NCI-H748 treated with DMSO at 0.1 percent for 48 hours (cell line): ENCODE results near the gene SLC4A9.
"Not testable (repeated sequence)": the region's sequence is repeated elsewhere in the genome, so short reads cannot be mapped to it uniquely, and the experiment has no call there.

Source experiments
- DNase-seq: peaks from one replicate; lab custom pipeline; 2025; lab: John Stamatoyannopoulos, UW

SLC4A9 gene

DNA sequence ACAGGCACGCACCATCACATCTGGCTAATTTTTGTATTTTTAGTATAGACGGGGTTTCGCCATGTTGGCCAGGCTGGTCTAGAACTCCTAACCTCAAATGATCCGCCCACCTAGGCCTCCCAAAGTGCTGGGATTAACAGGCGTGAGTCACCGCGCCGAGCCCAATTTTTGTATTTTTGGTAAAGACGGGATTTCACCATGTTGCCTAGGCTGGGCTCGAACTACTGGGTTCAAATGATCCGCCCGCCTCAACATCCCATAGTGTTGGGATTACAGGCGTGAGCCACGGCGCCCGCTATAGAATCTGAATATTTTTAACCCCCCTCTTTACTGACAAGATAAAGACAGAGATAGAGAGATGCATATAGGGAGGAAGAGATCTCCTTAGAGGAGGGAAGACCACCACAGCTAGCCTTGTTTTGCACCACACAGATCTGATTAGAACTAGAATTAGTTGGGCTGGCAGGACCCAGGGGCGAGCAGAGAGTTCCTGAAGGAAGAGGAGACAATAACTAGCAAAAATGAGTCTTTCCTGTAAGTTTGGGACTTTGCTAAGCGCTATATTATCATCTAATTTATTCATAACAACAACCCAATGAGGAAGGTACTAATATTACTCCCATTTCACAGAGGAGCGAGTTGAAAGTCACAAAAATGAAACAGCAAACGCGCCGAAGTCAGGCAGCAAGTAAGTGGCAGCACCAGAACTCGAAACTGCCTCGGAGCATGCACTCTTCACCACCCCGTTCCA lies 40.2 kb downstream of the SLC4A9 start:
- DNase-seq = no peak

DNA sequence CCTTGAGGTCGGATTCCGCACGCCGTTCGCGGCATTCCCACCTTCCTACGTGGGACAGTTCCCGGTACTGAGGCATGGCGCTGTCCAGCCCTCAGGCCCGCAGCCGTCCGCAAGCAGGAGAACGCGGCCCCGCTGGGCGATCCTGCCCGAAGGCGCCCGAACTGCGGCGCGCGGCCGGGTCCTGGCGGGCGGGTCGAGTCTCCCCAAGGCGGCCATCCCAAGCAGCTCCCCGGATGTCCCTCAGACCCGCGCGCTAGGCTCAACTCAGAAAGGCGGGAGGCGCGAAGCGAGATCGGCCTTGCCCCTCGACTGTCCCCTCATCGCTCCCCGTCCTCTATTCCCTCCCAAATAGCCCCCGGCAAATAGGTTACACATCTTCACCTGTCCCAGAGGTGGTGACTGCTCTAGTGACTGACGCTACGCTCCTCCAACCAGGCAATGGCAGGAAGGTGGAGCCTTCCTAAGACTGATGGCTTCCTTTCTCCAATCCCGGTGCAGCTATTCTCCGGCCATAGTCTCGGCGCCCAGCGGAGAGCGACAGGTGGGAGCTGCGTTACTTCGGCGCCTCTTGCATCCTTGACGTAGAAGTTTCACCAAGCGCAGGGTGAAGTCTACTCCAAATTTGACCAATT lies 40.9 kb downstream of the SLC4A9 start:
- DNase-seq = peak; percentile 96

GRCh38 chr5:140401362-140402257 lies 41.6 kb downstream of the SLC4A9 start, which contains the start of gene ANKHD1:
Gene ANKHD1 (plus strand): TSS chr5:140401833. CDS start chr5:140401968, 135 bp downstream.
- DNase-seq = peak; percentile 97

- peak; percentile 10 for DNase-seq
Observed at GRCh38 chr5:140402258-140403074, 42.5 kb downstream of the SLC4A9 start.

GRCh38 chr5:140403613-140404012 lies 43.6 kb downstream of the SLC4A9 start:
- no peak for DNase-seq

DNA sequence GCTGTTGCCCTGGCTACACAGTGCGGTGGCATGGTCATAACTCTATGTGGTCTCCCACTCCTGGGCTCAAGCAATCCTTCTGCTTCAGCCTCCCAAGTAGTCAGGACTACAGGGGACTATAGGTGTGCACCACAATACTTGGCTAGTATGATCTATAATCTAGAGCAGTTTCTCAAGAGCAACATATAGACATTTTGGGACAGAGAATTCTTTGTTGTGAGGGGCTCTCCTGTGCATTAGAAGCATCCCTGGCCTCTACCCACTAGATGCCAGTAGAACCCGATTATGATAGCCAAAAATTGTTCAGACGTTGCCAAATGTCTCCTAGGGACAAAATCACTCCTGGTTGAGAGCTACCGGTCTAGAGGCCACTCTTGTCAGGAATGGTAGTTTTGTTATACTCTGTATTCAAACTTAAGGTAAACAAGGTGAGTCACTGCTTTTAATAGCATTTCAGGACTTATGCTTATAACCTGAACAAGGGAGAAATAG lies 48.8 kb downstream of the SLC4A9 start:
- DNase-seq = no peak

DNA sequence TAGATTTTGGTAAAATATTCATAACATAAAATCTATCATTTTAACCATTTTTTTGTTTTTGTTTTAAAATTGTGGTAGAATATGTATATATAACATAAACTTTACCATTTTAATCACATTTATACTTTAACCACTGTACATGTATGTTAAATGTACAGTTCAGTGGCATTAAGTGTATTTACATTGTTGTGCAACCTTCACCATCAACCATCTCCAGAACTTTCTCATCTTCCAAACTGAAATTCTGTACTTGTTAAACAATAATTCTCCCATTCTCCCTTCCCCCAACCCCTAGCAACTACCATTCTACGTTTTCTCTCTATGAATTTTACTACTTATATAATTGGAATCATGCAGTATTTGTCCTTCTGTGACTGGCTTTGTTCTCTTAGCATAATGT lies 53.2 kb downstream of the SLC4A9 start:
- DNase-seq = no peak

DNA sequence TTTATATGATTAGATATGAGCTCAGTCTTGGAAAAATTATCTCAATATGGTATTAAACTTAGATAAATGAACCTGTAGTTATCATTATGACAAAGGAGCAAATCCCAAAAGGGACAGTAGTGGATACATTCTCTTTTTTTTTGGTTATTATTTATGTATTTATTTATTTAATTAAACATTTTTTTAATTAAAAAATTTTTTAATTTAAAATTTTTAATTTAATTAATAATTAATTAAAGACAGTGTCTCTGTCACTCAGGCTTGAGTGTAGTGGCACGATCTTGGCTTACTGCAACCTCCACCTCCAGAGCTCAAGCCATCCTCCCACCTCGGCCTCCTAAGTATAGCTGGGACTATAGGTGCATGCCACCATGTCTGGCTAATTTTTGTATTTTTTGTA lies 57.2 kb downstream of the SLC4A9 start:
- DNase-seq = no peak

- DNase-seq = no peak
Observed at GRCh38 chr5:140418862-140419520, 59.0 kb downstream of the SLC4A9 start.

- DNase-seq = no peak
Observed at GRCh38 chr5:140420226-140420570, 60.2 kb downstream of the SLC4A9 start.

GRCh38 chr5:140420665-140421361 lies 60.8 kb downstream of the SLC4A9 start:
- no peak for DNase-seq

DNA sequence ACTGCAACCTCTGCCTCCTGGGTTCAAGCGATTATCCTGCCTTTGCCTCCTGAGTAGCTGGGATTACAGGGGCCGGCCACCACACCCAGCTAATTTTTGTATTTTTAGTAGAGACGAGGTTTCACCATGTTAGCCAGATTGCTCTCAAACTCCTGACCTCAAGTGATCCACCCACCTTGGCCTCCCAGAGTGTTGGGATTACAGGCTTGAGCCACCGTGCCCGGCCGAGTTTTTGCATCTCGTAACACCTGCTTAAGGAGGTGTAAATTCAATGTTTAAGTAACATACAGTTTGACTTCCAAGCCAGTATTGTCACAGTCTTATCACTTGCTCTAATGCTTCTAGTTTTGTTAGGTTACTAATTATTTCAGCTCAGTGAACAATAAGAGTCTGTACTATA lies 61.4 kb downstream of the SLC4A9 start:
- not testable (repeated sequence) for DNase-seq

DNA sequence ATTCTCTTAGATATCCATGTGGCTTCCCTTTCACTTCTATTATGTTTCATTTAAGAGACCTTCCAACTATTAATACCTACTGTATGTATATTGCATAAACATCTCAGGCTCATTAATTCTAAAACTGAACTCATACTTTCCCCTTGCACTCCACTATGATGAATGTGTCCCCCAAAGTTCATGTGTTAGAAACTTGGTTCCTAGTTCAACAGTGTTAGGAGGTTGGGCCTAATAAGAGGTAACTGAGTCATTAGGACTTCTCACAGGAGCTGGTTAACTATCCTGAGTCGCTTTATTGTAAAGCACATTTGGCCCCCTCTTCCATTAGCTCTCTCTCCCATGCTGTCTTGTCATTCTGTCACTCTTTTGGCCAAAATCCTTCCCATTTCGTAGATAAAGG lies 63.6 kb downstream of the SLC4A9 start:
- no peak for DNase-seq

DNA sequence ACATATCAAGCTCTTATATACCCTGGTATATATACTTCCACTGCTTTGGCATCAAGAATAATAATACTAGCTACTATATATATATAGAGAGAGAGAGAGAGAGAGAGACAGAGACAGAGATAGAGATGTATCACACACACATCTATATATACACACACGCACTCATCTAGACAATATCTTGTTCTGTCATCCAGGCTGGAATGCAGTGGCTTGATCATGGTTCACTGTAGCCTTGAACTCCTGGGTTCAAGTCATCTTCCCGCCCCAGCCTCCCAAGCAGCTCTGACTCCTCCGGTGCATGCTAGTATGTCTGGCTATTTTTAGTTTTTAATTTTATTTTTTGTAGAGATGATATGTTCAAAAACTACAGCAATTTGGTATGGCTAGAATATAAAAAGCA lies 64.1 kb downstream of the SLC4A9 start:
- DNase-seq = no peak
